ENCODE data around the gene SYP. TPM values are rescaled to one million over a fixed set of nuclear protein-coding genes. Genes with fewer than 3 reads are reported as not detected.

Gene SYP
- total and polyA plus RNA-seq, 9 of the 15 experiments (the other 6 are each of a cell fraction or from before 2014, with no cell fraction given): 0.48 to 5.1 (median 2.6) TPM

GRCh38 chrX:49199906-49200771, at the start of gene SYP (continued):
- no peak for TF ChIP-seq CTCFL (IDR thresholded peaks at IDR 0.05; ENCODE audit: borderline replicate concordance, insufficient read depth, low read depth, low read length, poor library complexity, severe bottlenecking)
- no peak for TF ChIP-seq MAFK (IDR thresholded peaks at IDR 0.05; ENCODE audit: low read length)
- TF ChIP-seq FOXP1 (CRISPR knock-in tag; IDR thresholded peaks at IDR 0.05): peak; percentile 78; the same call in 1 of the 2 replicates
- no peak for TF ChIP-seq SRF (CRISPR knock-in tag; IDR thresholded peaks at IDR 0.05)
- TF ChIP-seq CAMTA2 (CRISPR knock-in tag; conservative IDR thresholded peaks at IDR 0.05): no peak
- TF ChIP-seq HCFC1 (IDR thresholded peaks at IDR 0.05; ENCODE audit: low read depth, low read length): no peak
- TF ChIP-seq SMARCC2 (IDR thresholded peaks at IDR 0.05; ENCODE audit: low read depth): no peak
- TF ChIP-seq NKRF (IDR thresholded peaks at IDR 0.05; ENCODE audit: borderline replicate concordance): no peak
- TF ChIP-seq ZNF699 (CRISPR knock-in tag; IDR thresholded peaks at IDR 0.05; ENCODE audit: insufficient replicate concordance): no peak
- TF ChIP-seq ZNF561 (CRISPR knock-in tag; conservative IDR thresholded peaks at IDR 0.05): no peak
- peak; percentile 60; the same call in 1 of the 2 replicates for TF ChIP-seq ZNF12 (CRISPR knock-in tag; IDR thresholded peaks at IDR 0.05)
- no peak for TF ChIP-seq ZBTB5 (IDR thresholded peaks at IDR 0.05)
- no peak for TF ChIP-seq LEF1 (IDR thresholded peaks at IDR 0.05)
- TF ChIP-seq TBL1XR1 (IDR thresholded peaks at IDR 0.05; ENCODE audit: low read length in 2 of 2): 0 out of 4 replicates have a peak, but pooled peaks of 1 of the 2 experiments have one; percentile 15
- TF ChIP-seq HDGF (IDR thresholded peaks at IDR 0.05): no peak
- TF ChIP-seq ZNF507 (tag; conservative IDR thresholded peaks at IDR 0.05): no peak
- TF ChIP-seq ZC3H4 (CRISPR knock-in tag; IDR thresholded peaks at IDR 0.05; ENCODE audit: borderline replicate concordance): no peak
- no peak for TF ChIP-seq TCF15 (CRISPR knock-in tag; IDR thresholded peaks at IDR 0.05)
- no peak for TF ChIP-seq SMARCB1 (IDR thresholded peaks at IDR 0.05; ENCODE audit: insufficient read length, low read depth)
- no peak for TF ChIP-seq ZNF695 (CRISPR knock-in tag; IDR thresholded peaks at IDR 0.05)
- TF ChIP-seq KLF6 (CRISPR knock-in tag; IDR thresholded peaks at IDR 0.05; ENCODE audit: borderline replicate concordance): no peak
- TF ChIP-seq SRSF3 (IDR thresholded peaks at IDR 0.05; ENCODE audit: insufficient read depth, low read length): no peak
